Measurements from ENCODE around the gene ZNF124. TPM values are rescaled to one million over a fixed set of nuclear protein-coding genes. Genes with fewer than 3 reads are reported as not detected.

Gene ZNF124
- total and polyA plus RNA-seq, 2 of the 13 experiments (the other 11 are each of a cell fraction or from before 2014, with no cell fraction given): 9.7 to 134 TPM

DNA sequence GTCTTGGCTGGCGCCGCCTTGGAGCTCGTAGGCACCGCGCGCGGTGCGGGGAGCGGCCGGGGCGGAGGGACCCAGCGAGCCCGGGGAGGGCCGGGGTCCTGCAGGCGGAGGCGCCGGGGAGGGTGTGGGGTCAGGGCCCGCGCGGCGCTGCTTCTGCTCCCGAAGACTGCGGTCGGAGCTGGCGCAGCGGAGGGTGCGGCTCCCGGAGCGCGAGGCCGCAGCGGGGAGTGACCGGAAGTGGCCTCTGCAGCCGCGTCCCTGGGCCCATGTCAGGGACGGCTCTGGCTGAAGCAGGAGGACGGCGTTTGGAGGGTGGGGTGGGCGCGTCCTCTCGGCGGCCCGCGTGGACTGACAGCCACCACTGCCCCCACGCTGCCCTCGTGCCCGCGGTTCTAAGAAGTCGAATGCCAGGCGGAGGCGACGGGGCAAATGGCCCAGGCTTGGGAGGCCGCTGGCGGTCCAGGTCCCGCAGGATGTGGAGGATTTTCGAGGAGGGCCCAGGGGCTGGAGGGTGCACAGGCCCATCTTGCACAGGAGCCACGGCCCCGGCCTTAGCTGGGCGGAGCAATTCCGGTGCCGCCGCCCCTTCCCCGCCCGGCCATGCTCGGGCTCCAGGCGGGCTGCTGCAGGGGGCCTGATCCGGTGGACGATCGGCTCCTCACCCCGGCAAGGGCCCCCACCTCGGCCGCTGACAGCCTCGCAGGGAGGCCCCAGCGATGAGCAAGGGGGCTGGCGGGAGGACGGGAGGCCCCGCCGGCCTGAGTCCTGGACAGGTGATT, 59.9 kb downstream of the ZNF124 start (continued):
- TF ChIP-seq, protein P1, sequence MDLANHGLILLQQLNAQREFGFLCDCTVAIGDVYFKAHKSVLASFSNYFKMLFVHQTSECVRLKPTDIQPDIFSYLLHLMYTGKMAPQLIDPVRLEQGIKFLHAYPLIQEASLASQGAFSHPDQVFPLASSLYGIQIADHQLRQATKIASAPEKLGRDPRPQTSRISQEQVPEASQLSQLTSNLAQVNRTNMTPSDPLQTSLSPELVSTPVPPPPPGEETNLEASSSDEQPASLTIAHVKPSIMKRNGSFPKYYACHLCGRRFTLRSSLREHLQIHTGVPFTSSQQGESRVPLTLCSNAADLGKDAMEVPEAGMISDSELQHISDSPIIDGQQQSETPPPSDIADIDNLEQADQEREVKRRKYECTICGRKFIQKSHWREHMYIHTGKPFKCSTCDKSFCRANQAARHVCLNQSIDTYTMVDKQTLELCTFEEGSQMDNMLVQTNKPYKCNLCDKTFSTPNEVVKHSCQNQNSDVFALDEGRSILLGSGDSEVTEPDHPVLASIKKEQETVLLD (CRISPR knock-in tag; IDR thresholded peaks at IDR 0.05; ENCODE audit: low read depth): no peak; the same call in 1 of the 2 replicates
- TF ChIP-seq YY1 (IDR thresholded peaks at IDR 0.05; ENCODE audit: insufficient read depth, insufficient replicate concordance, low read depth, low read length) (no peak), ZNF724P (CRISPR knock-in tag; IDR thresholded peaks at IDR 0.05; ENCODE audit: borderline replicate concordance) (peak; percentile 75; the same call in 1 of the 2 replicates), ISX (CRISPR knock-in tag; conservative IDR thresholded peaks at IDR 0.05) (no peak; the same call in 1 of the 2 replicates), KAT2B (IDR thresholded peaks at IDR 0.05; ENCODE audit: borderline replicate concordance, low read depth, low read length) (no peak), NONO (IDR thresholded peaks at IDR 0.05) (no peak), NONO (CRISPR knock-in tag; conservative IDR thresholded peaks at IDR 0.05) (peak; percentile 76), ZNF460 (CRISPR knock-in tag; IDR thresholded peaks at IDR 0.05; ENCODE audit: borderline replicate concordance) (no peak), FOXA1 (IDR thresholded peaks at IDR 0.05) (no peak), FOXA1 (CRISPR knock-in tag; IDR thresholded peaks at IDR 0.05) (no peak), DNMT1 (CRISPR knock-in tag; IDR thresholded peaks at IDR 0.05) (no peak), TCF7 (IDR thresholded peaks at IDR 0.05; ENCODE audit: low read depth) (no peak), HIVEP1 (CRISPR knock-in tag; IDR thresholded peaks at IDR 0.05) (peak; percentile 20; the same call in 1 of the 2 replicates)
- TF ChIP-seq, protein P2, sequence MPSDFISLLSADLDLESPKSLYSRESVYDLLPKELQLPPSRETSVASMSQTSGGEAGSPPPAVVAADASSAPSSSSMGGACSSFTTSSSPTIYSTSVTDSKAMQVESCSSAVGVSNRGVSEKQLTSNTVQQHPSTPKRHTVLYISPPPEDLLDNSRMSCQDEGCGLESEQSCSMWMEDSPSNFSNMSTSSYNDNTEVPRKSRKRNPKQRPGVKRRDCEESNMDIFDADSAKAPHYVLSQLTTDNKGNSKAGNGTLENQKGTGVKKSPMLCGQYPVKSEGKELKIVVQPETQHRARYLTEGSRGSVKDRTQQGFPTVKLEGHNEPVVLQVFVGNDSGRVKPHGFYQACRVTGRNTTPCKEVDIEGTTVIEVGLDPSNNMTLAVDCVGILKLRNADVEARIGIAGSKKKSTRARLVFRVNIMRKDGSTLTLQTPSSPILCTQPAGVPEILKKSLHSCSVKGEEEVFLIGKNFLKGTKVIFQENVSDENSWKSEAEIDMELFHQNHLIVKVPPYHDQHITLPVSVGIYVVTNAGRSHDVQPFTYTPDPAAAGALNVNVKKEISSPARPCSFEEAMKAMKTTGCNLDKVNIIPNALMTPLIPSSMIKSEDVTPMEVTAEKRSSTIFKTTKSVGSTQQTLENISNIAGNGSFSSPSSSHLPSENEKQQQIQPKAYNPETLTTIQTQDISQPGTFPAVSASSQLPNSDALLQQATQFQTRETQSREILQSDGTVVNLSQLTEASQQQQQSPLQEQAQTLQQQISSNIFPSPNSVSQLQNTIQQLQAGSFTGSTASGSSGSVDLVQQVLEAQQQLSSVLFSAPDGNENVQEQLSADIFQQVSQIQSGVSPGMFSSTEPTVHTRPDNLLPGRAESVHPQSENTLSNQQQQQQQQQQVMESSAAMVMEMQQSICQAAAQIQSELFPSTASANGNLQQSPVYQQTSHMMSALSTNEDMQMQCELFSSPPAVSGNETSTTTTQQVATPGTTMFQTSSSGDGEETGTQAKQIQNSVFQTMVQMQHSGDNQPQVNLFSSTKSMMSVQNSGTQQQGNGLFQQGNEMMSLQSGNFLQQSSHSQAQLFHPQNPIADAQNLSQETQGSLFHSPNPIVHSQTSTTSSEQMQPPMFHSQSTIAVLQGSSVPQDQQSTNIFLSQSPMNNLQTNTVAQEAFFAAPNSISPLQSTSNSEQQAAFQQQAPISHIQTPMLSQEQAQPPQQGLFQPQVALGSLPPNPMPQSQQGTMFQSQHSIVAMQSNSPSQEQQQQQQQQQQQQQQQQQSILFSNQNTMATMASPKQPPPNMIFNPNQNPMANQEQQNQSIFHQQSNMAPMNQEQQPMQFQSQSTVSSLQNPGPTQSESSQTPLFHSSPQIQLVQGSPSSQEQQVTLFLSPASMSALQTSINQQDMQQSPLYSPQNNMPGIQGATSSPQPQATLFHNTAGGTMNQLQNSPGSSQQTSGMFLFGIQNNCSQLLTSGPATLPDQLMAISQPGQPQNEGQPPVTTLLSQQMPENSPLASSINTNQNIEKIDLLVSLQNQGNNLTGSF (CRISPR knock-in tag; IDR thresholded peaks at IDR 0.05): no peak
- TF ChIP-seq, protein P3, sequence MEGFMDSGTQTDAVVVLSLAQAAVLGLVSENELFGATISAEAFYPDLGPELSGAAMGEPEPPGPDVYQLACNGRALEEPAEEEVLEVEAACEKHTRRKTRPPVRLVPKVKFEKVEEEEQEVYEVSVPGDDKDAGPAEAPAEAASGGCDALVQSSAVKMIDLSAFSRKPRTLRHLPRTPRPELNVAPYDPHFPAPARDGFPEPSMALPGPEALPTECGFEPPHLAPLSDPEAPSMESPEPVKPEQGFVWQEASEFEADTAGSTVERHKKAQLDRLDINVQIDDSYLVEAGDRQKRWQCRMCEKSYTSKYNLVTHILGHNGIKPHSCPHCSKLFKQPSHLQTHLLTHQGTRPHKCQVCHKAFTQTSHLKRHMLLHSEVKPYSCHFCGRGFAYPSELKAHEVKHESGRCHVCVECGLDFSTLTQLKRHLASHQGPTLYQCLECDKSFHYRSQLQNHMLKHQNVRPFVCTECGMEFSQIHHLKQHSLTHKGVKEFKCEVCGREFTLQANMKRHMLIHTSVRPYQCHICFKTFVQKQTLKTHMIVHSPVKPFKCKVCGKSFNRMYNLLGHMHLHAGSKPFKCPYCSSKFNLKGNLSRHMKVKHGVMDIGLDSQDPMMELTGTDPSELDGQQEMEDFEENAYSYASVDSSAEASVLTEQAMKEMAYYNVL (CRISPR knock-in tag; IDR thresholded peaks at IDR 0.05; ENCODE audit: borderline replicate concordance): no peak
- TF ChIP-seq, protein P4, sequence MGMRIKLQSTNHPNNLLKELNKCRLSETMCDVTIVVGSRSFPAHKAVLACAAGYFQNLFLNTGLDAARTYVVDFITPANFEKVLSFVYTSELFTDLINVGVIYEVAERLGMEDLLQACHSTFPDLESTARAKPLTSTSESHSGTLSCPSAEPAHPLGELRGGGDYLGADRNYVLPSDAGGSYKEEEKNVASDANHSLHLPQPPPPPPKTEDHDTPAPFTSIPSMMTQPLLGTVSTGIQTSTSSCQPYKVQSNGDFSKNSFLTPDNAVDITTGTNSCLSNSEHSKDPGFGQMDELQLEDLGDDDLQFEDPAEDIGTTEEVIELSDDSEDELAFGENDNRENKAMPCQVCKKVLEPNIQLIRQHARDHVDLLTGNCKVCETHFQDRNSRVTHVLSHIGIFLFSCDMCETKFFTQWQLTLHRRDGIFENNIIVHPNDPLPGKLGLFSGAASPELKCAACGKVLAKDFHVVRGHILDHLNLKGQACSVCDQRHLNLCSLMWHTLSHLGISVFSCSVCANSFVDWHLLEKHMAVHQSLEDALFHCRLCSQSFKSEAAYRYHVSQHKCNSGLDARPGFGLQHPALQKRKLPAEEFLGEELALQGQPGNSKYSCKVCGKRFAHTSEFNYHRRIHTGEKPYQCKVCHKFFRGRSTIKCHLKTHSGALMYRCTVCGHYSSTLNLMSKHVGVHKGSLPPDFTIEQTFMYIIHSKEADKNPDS (CRISPR knock-in tag; IDR thresholded peaks at IDR 0.05): 0 out of 2 replicates have a peak, but pooled peaks have one; percentile 35
- TF ChIP-seq, protein P5, sequence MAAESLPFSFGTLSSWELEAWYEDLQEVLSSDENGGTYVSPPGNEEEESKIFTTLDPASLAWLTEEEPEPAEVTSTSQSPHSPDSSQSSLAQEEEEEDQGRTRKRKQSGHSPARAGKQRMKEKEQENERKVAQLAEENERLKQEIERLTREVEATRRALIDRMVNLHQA (CRISPR knock-in tag; IDR thresholded peaks at IDR 0.05): no peak

Measured in HepG2 (cell line).